Measurements from ENCODE around the gene SERPINB10.

- TF ChIP-seq CTCF (conservative IDR thresholded peaks at IDR 0.05 in 1 of 2, IDR thresholded peaks at IDR 0.05 in 1 of 2; ENCODE audit: extremely low read depth in 1 of 2, insufficient read depth in 1 of 2, low read depth in 1 of 2, low read length in 2 of 2) (no peak), EZH2 (IDR thresholded peaks at IDR 0.05; ENCODE audit: borderline replicate concordance, low read length) (no peak)
These were observed 19.1 kb upstream of the SERPINB10 start for GRCh38 chr18:63888470-63889190.
